GM12878 (cell line): ENCODE results near the gene SLC19A1. TPM values are rescaled to one million over a fixed set of nuclear protein-coding genes. Genes with fewer than 3 reads are reported as not detected.

Experiments used
- ATAC-seq: fragments of 200-7000 bp; cut with Tn5 transposase; 3 replicates; pipeline ENCODE4 v1.9.1; 2020; ENCODE audit warnings: mild to moderate bottlenecking, moderate library complexity
- BruUV-seq: library from RNA; stranded (reverse); fragments of 400-500 nt; replicated peaks from 2 replicates; lab custom pipeline; 2021; lab: Mats Ljungman, UMichigan
- CTCF ChIA-PET: fragments of 300-600 bp; sonication (Branson Sonifier 250); formaldehyde crosslinking; extraction: SDS; loops from one replicate; lab custom pipeline; 2021; ENCODE audit warnings: inconsistent platforms; lab: Yijun Ruan, JAX
- POLR2A ChIA-PET: fragments of 350-600 bp; formaldehyde crosslinking; extraction: SDS; loops from one replicate; lab custom pipeline; 2021; ENCODE audit warnings: inconsistent platforms; lab: Charles Lee
- RAD21 ChIA-PET: fragments of 300-600 bp; sonication (Branson Sonifier 250); formaldehyde crosslinking; loops from one replicate; lab custom pipeline; 2023; ENCODE audit warnings: antibody characterized with exemption; ENCODE audit not compliant: unreplicated experiment; lab: Charles Lee
- SMC1A ChIA-PET: fragments of 300-600 bp; sonication (Branson Sonifier 250); formaldehyde crosslinking; loops from one replicate; lab custom pipeline; 2023; ENCODE audit not compliant: unreplicated experiment, uncharacterized antibody; lab: Charles Lee
- DNase-seq: peaks from one replicate; pipeline ENCODE4 v3.0.0-alpha.2; 2011; ENCODE audit warnings: low read depth, low spot score
- FAIRE-seq: peaks from 3 replicates; lab custom pipeline; 2011; peaks lifted over from hg19 to GRCh38; lab: Jason Lieb, UNC
- H2AFZ ChIP-seq: 2 replicates; pipeline ENCODE4 v1.6.0; 2011; ENCODE audit warnings: low read depth, low read length, control low read depth; ENCODE audit not compliant: control insufficient read depth
- H3K27ac ChIP-seq: 2 replicates; pipeline ENCODE4 v1.5.1; 2011; ENCODE audit warnings: control low read depth; ENCODE audit not compliant: control insufficient read depth, insufficient read depth
- H3K27me3 ChIP-seq, 2 experiments: replicated peaks in 1 of 2; 2 replicates each; pipeline versions ENCODE4 v1.6.0 to v1.6.1; 2011; ENCODE audit warnings: low read length in 1 of 2; ENCODE audit not compliant: control insufficient read depth in 2 of 2, insufficient read depth in 2 of 2
- H3K36me3 ChIP-seq, 2 experiments: 2 replicates each; pipeline ENCODE4 v1.5.1; 2011; ENCODE audit warnings: low read length in 1 of 2; ENCODE audit not compliant: control insufficient read depth in 2 of 2, insufficient read depth in 2 of 2
- H3K4me1 ChIP-seq: 2 replicates; pipeline ENCODE4 v1.6.1; 2011; ENCODE audit warnings: mild to moderate bottlenecking, low read length, moderate library complexity, mixed read lengths; ENCODE audit not compliant: control insufficient read depth, insufficient read depth
- H3K4me2 ChIP-seq: 2 replicates; pipeline ENCODE4 v1.6.0; 2011; ENCODE audit warnings: control low read depth; ENCODE audit not compliant: control insufficient read depth, insufficient read depth
- H3K4me3 ChIP-seq: fragments of 200-600 bp; sonication (generic); 2 replicates; pipeline ENCODE4 v1.5.1; 2016
- H3K79me2 ChIP-seq: 2 replicates; pipeline ENCODE4 v1.6.0; 2011; ENCODE audit warnings: low read length; ENCODE audit not compliant: control insufficient read depth, insufficient read depth
- H3K9ac ChIP-seq: 2 replicates; pipeline ENCODE4 v1.8.0; 2011; ENCODE audit warnings: low read length, control low read depth, mixed read lengths; ENCODE audit not compliant: control insufficient read depth, insufficient read depth
- H3K9me3 ChIP-seq: replicated peaks from 3 replicates; pipeline ENCODE4 v1.5.1; 2011; ENCODE audit warnings: mild to moderate bottlenecking, low read length; ENCODE audit not compliant: control insufficient read depth, insufficient read depth
- H4K20me1 ChIP-seq: 2 replicates; pipeline ENCODE4 v1.6.0; 2011; ENCODE audit not compliant: control insufficient read depth, insufficient read depth
- CBX5 ChIP-seq: sonication (generic); IDR thresholded peaks from 2 replicates; pipeline ENCODE4 v1.6.1; 2016; ENCODE audit warnings: low read depth, moderate library complexity, mild to moderate bottlenecking, inconsistent platforms
- HDGF ChIP-seq: fragments of 450-650 bp; IDR thresholded peaks from 2 replicates; pipeline ENCODE4 v1.6.1; 2016; ENCODE audit warnings: antibody characterized with exemption
- RUNX3 ChIP-seq: IDR thresholded peaks from 2 replicates; pipeline ENCODE4 v1.6.1; 2012; ENCODE audit warnings: low read length, inconsistent platforms
- STAT1 ChIP-seq: fragments of 450-650 bp; conservative IDR thresholded peaks from 2 replicates; pipeline ENCODE4 v1.6.1; 2014; ENCODE audit warnings: antibody characterized with exemption, mild to moderate bottlenecking
- ZBTB4 ChIP-seq: fragments of 450-650 bp; formaldehyde crosslinking; IDR thresholded peaks from 2 replicates; pipeline ENCODE4 v1.4.0; 2022; ENCODE audit warnings: mild to moderate bottlenecking, moderate library complexity
- ZNF622 ChIP-seq: fragments of 450-650 bp; IDR thresholded peaks from 2 replicates; pipeline ENCODE4 v1.6.1; 2017; ENCODE audit warnings: mild to moderate bottlenecking, inconsistent platforms
- ZSCAN29 ChIP-seq: fragments of 450-650 bp; IDR thresholded peaks from 2 replicates; pipeline ENCODE4 v1.6.1; 2017; ENCODE audit warnings: mild to moderate bottlenecking, moderate library complexity
- WGBS: methylation state at CpG from one replicate; pipeline ENCODE4 v1.1.6; 2016; ENCODE audit warnings: low lambda C conversion rate; ENCODE audit not compliant: insufficient replicate concordance, insufficient coverage; ENCODE audit errors: missing lambda C conversion rate; 5-methylcytosine and 5-hydroxymethylcytosine counted together
- in situ Hi-C: fragments of 300-500 bp; cut with MboI; formaldehyde crosslinking; loops from 9 replicates; pipeline ENCODE4 v1.14.3; 2018; ENCODE audit warnings: mixed read lengths
- intact Hi-C: fragments of 100-400 bp; cut with micrococcal nuclease; formaldehyde crosslinking; loops from one replicate; pipeline ENCODE4 v1.14.2; 2022; ENCODE audit not compliant: unreplicated experiment
- polyA plus RNA-seq, 11 experiments: library from polyadenylated mRNA; depleted of rRNA in 4 of 11; unstranded in 6 of 11; stranded (reverse) in 5 of 11; fragments of >200 nt; fragmentation: Nextera tagmentation in 4 of 11; fragmentation: Illumina TruSeq in 1 of 11; extraction: Ambion mirVana in 4 of 11; extraction: Trizol in 1 of 11; gene quantifications; 1 replicate in 1 of 11; 2 replicates in 10 of 11; pipeline versions ENCODE4 v1.2.1 to v1.2.3, GENCODE V29; 2011 to 2016; ENCODE audit warnings: inconsistent platforms in 2 of 11, missing spikeins in 2 of 11, low read depth in 1 of 11
- total RNA-seq, 4 experiments: library from RNA; depleted of rRNA in 3 of 4; stranded (reverse); fragments of >200 nt in 3 of 4; fragmentation: Illumina TruSeq in 1 of 4; extraction: Trizol in 1 of 4; gene quantifications; 2 replicates each; pipeline versions ENCODE4 v1.2.1 to v1.2.3, GENCODE V29; 2013 to 2021

Gene SLC19A1
- total and polyA plus RNA-seq, 10 of the 15 experiments (the other 5 are each of a cell fraction or from before 2014, with no cell fraction given), result 0.42 to 49.7 (median 12.2) TPM

GRCh38 chr21:45481977-45482898 is 60.0 kb downstream of the SLC19A1 start:
- POLR2A ChIA-PET, result no interaction called here
- H3K4me3 ChIP-seq, result no peak overlapping the region
- H3K27ac ChIP-seq, result no peak overlapping the region

More at GRCh38 chr21:45481977-45482898, 60.0 kb downstream of the SLC19A1 start:
- FAIRE-seq, result no peak
- H3K9ac ChIP-seq, result no peak overlapping the region
- H3K79me2 ChIP-seq, result no peaks in the 10 kb centered on the region
- no peaks in the 10 kb centered on the region for H3K36me3 ChIP-seq
- intact Hi-C loops (no loop called here), in situ Hi-C loops (no loop called here)
- ChIA-PET SMC1A (no interaction called here), RAD21 (no interaction called here), CTCF (no interaction called here)
- no peak overlapping the region for H3K4me2 ChIP-seq
- DNase-seq, result no peak
- BruUV-seq, result no TSS peak
- no peaks in the 10 kb centered on the region for H3K9me3 ChIP-seq
- TF ChIP-seq RUNX3 (no peak), ZBTB4 (CRISPR knock-in tag) (no peak), CBX5 (no peak), ZSCAN29 (no peak), HDGF (no peak), STAT1 (no peak), ZNF622 (no peak)
- no peaks in the 10 kb centered on the region for H3K27me3 ChIP-seq
- 61% methylated on average over 33 of the region's 33 CpGs for whole genome bisulfite sequencing
- H4K20me1 ChIP-seq, result no peaks in the 10 kb centered on the region
- peaks cover 6% of the 10 kb centered on the region; the same call in 1 of the 2 replicates for H3K4me1 ChIP-seq
- ATAC-seq, result no peak
- no peak overlapping the region for H2AFZ ChIP-seq
